ENCODE results near the gene CYP2C8. TPM values are rescaled to one million over a fixed set of nuclear protein-coding genes. Genes with fewer than 3 reads are reported as not detected.

The CYP2C8 gene
- total RNA-seq, 4 donors from 2014 or later = 0.19 to 0.61 TPM; not detected in 2

DNA sequence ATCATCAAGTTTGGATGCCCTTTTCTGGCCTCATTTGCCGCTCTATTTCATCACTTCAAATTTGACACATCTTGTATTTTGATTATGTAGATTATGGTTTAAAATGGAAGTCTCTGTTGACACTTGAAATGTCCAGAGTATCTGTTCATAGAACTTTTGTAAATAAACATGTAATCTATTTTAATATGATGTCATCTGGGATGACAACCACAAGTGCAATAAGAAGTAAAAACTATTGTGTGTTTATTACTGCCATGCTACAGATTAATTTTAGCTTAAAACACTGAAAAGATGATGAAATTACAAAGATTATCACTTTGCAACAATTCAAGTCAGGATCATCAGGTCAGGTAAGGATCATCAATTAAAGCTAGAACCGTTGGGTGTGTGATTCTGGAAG lies 30.0 kb downstream of the CYP2C8 start:
- DNase-seq = no peak
- 75 to 81% methylated on average over 2 of the region's 2 CpGs for WGBS, 2 donors
- intact Hi-C loops (cut with DNase I) = no loop called here
- no peak for TF ChIP-seq POLR2A (IDR thresholded peaks at IDR 0.05)
- TF ChIP-seq, protein P1, sequence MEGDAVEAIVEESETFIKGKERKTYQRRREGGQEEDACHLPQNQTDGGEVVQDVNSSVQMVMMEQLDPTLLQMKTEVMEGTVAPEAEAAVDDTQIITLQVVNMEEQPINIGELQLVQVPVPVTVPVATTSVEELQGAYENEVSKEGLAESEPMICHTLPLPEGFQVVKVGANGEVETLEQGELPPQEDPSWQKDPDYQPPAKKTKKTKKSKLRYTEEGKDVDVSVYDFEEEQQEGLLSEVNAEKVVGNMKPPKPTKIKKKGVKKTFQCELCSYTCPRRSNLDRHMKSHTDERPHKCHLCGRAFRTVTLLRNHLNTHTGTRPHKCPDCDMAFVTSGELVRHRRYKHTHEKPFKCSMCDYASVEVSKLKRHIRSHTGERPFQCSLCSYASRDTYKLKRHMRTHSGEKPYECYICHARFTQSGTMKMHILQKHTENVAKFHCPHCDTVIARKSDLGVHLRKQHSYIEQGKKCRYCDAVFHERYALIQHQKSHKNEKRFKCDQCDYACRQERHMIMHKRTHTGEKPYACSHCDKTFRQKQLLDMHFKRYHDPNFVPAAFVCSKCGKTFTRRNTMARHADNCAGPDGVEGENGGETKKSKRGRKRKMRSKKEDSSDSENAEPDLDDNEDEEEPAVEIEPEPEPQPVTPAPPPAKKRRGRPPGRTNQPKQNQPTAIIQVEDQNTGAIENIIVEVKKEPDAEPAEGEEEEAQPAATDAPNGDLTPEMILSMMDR (IDR thresholded peaks at IDR 0.05) = no peak
- Histone ChIP-seq H3K36me3 (no peaks in the 10 kb centered on the region), H3K4me3 (no peak overlapping the region), H3K27ac (no peak overlapping the region), H3K27me3 (no peaks in the 10 kb centered on the region), H3K4me1 (no peaks in the 10 kb centered on the region), H3K9me3 (no peaks in the 10 kb centered on the region)

DNA sequence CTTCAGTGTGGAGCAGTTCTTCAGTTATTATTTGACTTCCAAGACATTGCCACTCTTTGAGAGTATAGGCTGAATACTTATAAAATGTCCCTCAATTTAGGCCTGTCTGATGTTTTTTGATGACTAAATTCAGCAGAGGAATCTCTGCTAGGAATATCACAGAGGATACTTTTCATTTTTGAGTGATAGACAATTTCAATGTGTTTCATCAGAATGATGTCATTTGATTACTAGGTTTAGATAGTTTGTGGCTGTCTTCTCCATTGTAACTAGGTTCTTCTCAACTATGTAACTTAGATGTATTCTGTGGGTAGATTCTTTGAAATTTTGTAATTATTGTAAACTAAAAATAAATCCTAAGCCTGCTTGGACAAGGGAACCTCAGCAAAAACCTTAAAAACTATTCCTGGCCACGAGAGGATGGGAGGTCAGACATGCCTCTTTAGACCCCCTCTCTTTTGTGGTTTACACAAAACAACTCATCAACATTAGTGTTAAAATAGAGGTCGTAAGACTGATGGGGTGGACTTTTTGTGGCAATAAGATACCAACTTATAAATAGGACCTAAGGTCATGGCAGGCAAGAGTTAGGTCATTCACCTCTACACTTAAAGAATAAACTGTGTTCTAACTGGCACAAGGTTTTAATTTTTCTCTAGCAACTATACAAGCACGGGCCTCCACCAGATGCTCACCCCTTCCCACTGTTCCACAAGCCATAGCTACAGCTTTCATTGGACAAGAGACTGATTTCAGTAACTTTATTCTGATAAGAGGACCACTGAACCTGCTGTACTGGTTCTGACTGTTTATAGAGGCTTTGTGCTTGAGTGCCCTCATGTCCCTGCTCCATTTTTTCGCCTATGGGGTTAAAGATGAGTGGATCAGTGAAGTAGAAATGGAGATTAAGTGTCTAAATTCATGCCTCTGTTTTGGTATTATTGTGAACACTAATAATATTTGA lies 33.7 kb downstream of the CYP2C8 start:
- TF ChIP-seq, protein P1 (IDR thresholded peaks at IDR 0.05) = no peak
- no peak for TF ChIP-seq POLR2A (IDR thresholded peaks at IDR 0.05)
- no peak for DNase-seq
- Histone ChIP-seq H3K27ac (no peak overlapping the region), H3K4me1 (no peaks in the 10 kb centered on the region), H3K4me3 (no peak overlapping the region), H3K36me3 (no peaks in the 10 kb centered on the region), H3K27me3 (no peaks in the 10 kb centered on the region), H3K9me3 (no peaks in the 10 kb centered on the region)
- WGBS, 2 donors = 42 to 43% methylated on average over 4 of the region's 4 CpGs
- intact Hi-C loops (cut with DNase I) = no loop called here

DNA sequence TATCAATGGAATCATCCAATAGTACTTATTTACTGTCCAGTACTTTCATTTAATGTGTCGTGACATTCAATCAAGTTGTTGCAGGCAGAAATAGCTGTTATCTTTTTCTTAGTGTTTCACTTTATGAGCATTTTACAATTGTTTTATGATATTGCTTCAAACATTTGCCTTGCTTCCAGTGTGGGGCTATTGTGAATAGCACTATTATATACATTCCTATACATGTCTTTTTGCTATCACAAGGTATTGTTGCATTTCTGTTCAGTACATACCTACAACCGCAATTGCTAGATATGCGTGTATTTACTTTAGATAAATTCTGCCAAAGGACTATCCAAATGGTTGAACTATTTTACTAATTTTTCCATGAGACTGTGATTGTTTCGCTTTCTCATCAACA lies 34.9 kb downstream of the CYP2C8 start:
- Histone ChIP-seq H3K4me3 (no peak overlapping the region), H3K27ac (no peak overlapping the region), H3K27me3 (no peaks in the 10 kb centered on the region), H3K9me3 (no peaks in the 10 kb centered on the region), H3K36me3 (no peaks in the 10 kb centered on the region), H3K4me1 (no peaks in the 10 kb centered on the region)
- intact Hi-C loops (cut with DNase I) = no loop called here
- DNase-seq = no peak
- 75 to 78% methylated on average over 4 of the region's 4 CpGs for WGBS, 2 donors
- no peak for TF ChIP-seq POLR2A (IDR thresholded peaks at IDR 0.05)
- TF ChIP-seq, protein P1 (IDR thresholded peaks at IDR 0.05) = no peak

DNA sequence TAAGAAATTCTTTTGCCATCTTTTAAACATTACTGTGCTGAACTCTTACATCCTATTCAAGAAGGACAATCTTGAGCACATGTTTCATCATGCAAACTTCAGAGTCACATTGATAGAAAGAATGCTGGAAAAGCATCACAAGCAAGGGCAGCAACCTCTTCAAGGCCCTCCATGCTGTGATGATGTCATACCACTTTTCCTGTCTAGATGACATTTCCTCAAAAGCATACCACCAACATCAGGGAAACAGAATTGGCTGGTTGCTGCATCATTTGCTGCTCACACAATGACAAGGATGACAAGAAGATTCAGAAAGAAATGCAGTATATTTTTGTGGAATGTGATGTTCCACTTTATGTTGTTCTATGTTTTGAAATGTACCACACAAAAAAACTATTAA lies 37.6 kb downstream of the CYP2C8 start:
- no peaks in the 10 kb centered on the region for H3K4me1 ChIP-seq
- H3K36me3 ChIP-seq = no peaks in the 10 kb centered on the region
- no peak overlapping the region for H3K27ac ChIP-seq
- no peak for DNase-seq
- intact Hi-C loops (cut with DNase I) = no loop called here
- TF ChIP-seq, protein P1 (IDR thresholded peaks at IDR 0.05) = no peak
- TF ChIP-seq POLR2A (IDR thresholded peaks at IDR 0.05) = no peak
- no peaks in the 10 kb centered on the region for H3K9me3 ChIP-seq
- no peaks in the 10 kb centered on the region for H3K27me3 ChIP-seq
- H3K4me3 ChIP-seq = no peak overlapping the region

DNA sequence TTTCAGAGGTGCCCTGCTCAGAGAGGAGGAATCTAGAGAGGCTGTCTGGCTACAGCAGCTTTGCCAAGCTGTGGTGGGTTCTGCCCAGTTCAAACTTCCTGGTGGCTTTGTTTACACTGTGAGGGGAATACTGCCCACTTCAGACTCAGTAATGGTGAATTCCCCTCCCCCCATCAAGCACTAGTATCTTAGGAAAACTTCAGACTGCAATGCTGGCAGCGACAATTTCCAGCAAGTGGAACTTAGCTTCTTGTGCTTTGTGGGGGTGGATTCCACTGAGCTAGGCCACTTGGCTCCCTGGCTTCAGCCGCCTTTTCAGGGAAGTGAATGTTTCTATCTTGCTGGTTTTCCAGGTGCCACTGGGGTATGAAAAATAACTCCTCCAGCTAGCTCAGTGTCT lies 42.8 kb downstream of the CYP2C8 start:
- TF ChIP-seq, protein P1 (IDR thresholded peaks at IDR 0.05) = no peak
- TF ChIP-seq POLR2A (IDR thresholded peaks at IDR 0.05) = no peak
- H3K27ac ChIP-seq = no peak overlapping the region
- no peaks in the 10 kb centered on the region for H3K36me3 ChIP-seq
- intact Hi-C loops (cut with DNase I) = no loop called here
- no peak overlapping the region for H3K4me3 ChIP-seq
- no peaks in the 10 kb centered on the region for H3K4me1 ChIP-seq
- WGBS, 2 donors = 85 to 95% methylated on average over 2 of the region's 2 CpGs
- no peak for DNase-seq
- no peaks in the 10 kb centered on the region for H3K27me3 ChIP-seq
- no peaks in the 10 kb centered on the region for H3K9me3 ChIP-seq
